ENCODE measurements around the gene FAM83F.

FAM83F gene

DNA sequence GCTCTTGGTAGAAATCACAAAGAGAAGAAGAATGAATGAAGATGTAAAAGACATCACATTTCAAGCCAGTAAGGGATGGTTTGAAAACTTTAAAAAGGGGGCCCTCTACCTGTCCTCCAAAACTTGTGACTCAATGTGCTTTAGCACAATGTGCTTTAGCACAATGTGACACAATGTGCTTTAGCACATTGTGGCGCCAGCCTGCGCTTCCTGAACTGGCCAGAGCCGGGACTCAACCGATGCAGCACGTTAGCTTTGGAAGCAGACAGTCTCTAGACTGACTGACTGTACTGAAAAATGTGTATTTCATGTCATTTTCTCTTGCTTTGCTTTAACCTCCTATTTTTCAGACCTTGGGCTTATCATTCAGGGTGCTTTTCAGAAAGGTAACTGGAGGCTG, 63.5 kb downstream of the FAM83F start:
- no peaks in the 10 kb centered on the region for H3K36me3 ChIP-seq
- TF ChIP-seq, protein P1, sequence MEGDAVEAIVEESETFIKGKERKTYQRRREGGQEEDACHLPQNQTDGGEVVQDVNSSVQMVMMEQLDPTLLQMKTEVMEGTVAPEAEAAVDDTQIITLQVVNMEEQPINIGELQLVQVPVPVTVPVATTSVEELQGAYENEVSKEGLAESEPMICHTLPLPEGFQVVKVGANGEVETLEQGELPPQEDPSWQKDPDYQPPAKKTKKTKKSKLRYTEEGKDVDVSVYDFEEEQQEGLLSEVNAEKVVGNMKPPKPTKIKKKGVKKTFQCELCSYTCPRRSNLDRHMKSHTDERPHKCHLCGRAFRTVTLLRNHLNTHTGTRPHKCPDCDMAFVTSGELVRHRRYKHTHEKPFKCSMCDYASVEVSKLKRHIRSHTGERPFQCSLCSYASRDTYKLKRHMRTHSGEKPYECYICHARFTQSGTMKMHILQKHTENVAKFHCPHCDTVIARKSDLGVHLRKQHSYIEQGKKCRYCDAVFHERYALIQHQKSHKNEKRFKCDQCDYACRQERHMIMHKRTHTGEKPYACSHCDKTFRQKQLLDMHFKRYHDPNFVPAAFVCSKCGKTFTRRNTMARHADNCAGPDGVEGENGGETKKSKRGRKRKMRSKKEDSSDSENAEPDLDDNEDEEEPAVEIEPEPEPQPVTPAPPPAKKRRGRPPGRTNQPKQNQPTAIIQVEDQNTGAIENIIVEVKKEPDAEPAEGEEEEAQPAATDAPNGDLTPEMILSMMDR (IDR thresholded peaks at IDR 0.05), result no peak
- peaks cover 31 to 32% of the 10 kb centered on the region in 2 experiments for H3K4me1 ChIP-seq (ENCODE audit: control insufficient read depth in 1 of 2, insufficient read depth in 1 of 2, low read depth in 1 of 2, low read length in 1 of 2)
- H3K27me3 ChIP-seq, result no peaks in the 10 kb centered on the region
- H3K9me3 ChIP-seq, result no peaks in the 10 kb centered on the region
- no peak overlapping the region for H3K4me3 ChIP-seq (ENCODE audit: low read depth in 1 of 2, low read length in 1 of 2)
- H3K27ac ChIP-seq, result no peak overlapping the region

DNA sequence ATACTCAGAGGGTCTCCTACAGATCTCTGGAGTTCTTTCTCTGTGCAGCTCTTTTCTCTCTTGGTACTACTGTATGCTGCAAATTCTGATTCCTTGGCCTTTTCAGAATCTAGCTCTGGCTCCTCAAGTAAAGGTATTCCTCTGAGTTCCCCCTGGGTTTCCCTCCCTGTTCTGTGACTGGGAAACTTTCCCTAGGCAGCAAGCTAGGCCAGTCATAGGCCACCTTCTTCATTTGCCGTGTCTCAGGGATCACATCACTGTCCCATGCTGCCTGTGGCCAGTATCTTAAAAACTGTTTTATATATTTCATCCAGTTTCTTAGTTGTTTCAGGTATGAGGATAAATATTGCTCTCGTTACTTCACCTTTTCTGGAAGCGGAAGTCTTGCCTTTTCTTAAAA, 71.2 kb downstream of the FAM83F start:
- H3K9me3 ChIP-seq, result no peaks in the 10 kb centered on the region
- H3K4me1 ChIP-seq (ENCODE audit: control insufficient read depth in 1 of 2, insufficient read depth in 1 of 2, low read depth in 1 of 2, low read length in 1 of 2), result no peaks in the 10 kb centered on the region
- TF ChIP-seq, protein P1 (IDR thresholded peaks at IDR 0.05), result no peak
- no peak overlapping the region for H3K4me3 ChIP-seq (ENCODE audit: low read depth in 1 of 2, low read length in 1 of 2)
- H3K36me3 ChIP-seq, result no peaks in the 10 kb centered on the region
- H3K27ac ChIP-seq, result no peak overlapping the region
- no peaks in the 10 kb centered on the region for H3K27me3 ChIP-seq

- H3K4me3 ChIP-seq (ENCODE audit: low read depth in 1 of 2, low read length in 1 of 2), result no peak overlapping the region
- H3K9me3 ChIP-seq, result no peaks in the 10 kb centered on the region
- TF ChIP-seq, protein P1 (IDR thresholded peaks at IDR 0.05), result no peak
- H3K36me3 ChIP-seq, result no peaks in the 10 kb centered on the region
- H3K27ac ChIP-seq, result no peak overlapping the region
- no peaks in the 10 kb centered on the region for H3K27me3 ChIP-seq
- no peaks in the 10 kb centered on the region for H3K4me1 ChIP-seq (ENCODE audit: control insufficient read depth in 1 of 2, insufficient read depth in 1 of 2, low read depth in 1 of 2, low read length in 1 of 2)
These were observed 72.9 kb downstream of the FAM83F start for GRCh38 chr22:40067639-40068038.

DNA sequence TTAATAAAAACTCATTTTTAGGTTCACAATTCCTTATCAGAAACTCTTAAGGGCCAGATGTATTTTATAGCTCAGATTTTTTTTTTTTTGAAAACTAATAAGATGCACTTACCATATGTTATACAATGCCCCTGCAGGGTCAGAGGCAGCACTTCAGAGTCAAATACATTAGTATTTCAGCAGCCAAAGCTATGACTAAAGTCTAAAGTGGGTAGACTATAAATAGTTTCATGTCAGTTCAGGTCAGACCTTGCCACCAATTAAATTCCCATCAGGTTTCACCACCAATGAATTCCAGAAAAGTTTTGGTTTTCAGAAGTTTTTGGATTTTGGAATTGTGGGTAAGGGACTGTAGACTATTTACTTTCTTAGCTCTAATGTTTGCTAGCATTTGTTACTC, 75.9 kb downstream of the FAM83F start:
- Histone ChIP-seq H3K4me1 (ENCODE audit: control insufficient read depth in 1 of 2, insufficient read depth in 1 of 2, low read depth in 1 of 2, low read length in 1 of 2) (no peaks in the 10 kb centered on the region), H3K36me3 (no peaks in the 10 kb centered on the region), H3K4me3 (ENCODE audit: low read depth in 1 of 2, low read length in 1 of 2) (no peak overlapping the region), H3K9me3 (no peaks in the 10 kb centered on the region), H3K27me3 (no peaks in the 10 kb centered on the region), H3K27ac (no peak overlapping the region)
- TF ChIP-seq, protein P1 (IDR thresholded peaks at IDR 0.05), result no peak

DNA sequence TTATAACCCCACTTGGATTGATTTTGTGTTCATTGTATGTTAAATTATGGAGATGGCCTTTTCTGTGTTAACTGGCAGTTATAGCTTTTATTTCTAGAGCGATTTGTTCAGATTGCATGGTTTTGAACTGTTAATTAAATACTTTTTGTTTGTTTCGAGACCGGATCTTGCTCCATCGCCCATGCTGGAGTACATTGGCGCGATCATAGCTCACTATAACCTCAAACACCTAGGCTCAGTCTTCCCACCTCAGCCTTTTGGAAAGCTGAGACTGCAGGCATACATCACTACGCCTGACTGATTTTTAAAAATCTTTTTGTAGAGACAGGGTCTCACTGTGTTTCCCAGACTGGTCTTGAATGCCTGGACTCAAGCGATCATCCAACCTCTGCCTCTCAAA, 77.0 kb downstream of the FAM83F start:
- H3K27me3 ChIP-seq, result no peaks in the 10 kb centered on the region
- H3K4me1 ChIP-seq (ENCODE audit: control insufficient read depth in 1 of 2, insufficient read depth in 1 of 2, low read depth in 1 of 2, low read length in 1 of 2), result peaks cover 4 to 9% of the 10 kb centered on the region in 2 experiments
- H3K36me3 ChIP-seq, result no peaks in the 10 kb centered on the region
- TF ChIP-seq, protein P1 (IDR thresholded peaks at IDR 0.05), result no peak
- H3K27ac ChIP-seq, result no peak overlapping the region
- H3K9me3 ChIP-seq, result no peaks in the 10 kb centered on the region
- H3K4me3 ChIP-seq (ENCODE audit: low read depth in 1 of 2, low read length in 1 of 2), result no peak overlapping the region
